GM15510 (cell line): Measurements from ENCODE around the gene PTCHD1.

Experiments used
- POLR2A ChIP-seq: IDR thresholded peaks from 3 replicates; pipeline ENCODE4 v1.6.1; 2011; ENCODE audit warnings: borderline replicate concordance; ENCODE audit not compliant: insufficient read length; ENCODE audit errors: extremely low read depth

The PTCHD1 gene

DNA sequence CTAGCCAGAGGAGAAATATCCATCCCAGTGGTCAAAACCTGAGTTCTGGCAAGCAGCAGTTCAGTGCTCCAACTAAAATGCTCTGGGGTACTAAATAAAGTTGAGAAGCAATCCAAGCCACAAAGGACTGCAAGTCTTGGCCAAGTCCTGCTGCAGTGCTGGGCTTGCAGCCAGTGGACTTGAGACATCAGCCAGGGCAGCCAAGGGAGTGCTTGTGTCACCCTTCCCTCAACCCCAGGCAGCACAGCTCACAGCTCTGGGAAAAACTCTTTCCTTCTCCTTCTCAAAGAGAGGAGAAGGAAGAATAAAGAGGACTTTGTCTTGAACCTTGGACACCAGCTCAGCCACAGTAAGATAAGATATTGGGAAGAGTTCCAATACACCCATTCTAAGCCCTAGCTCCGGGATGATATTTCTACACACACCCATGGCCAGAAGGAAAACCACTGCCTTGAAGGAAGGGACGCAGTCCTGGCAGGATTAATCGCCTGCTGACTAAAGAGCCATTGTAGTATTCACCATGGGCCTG is 99.8 kb downstream of the PTCHD1 start:
- TF ChIP-seq POLR2A, result no peak

GRCh38 chrX:23435108-23435507 is 100.5 kb downstream of the PTCHD1 start:
- TF ChIP-seq POLR2A, result no peak

DNA sequence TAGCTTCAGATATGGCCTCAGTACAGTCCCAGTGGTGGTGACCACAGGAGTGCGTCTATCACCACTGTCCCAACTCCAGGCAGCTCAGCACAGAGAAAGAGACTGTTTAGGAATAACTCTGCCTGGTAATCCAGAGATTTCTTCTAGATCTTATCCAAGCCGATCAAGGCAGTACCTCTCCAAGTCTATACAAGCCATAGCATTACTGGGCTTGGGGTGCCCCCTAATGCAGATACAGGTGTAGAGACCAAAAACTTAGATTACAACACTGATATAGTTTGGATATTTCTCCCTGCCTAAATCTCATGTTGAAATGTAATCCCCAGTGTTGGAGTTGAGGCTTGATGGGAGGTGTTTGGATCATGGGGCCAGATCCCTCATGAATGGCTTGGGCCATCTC is 100.9 kb downstream of the PTCHD1 start:
- no peak for TF ChIP-seq POLR2A

GRCh38 chrX:23436875-23437274 is 102.2 kb downstream of the PTCHD1 start:
- no peak for TF ChIP-seq POLR2A

GRCh38 chrX:23451266-23451665 is 116.6 kb downstream of the PTCHD1 start:
- no peak for TF ChIP-seq POLR2A
